Effector CD8-positive, alpha-beta T cell (primary cell): ENCODE data around the gene SPHK1.
"Not testable (repeated sequence)": the region's sequence is repeated elsewhere in the genome, so short reads cannot be mapped to it uniquely, and the experiment has no call there.

Source experiments
- DNase-seq: peaks from one replicate; lab custom pipeline; 2025; lab: John Stamatoyannopoulos, UW
- total RNA-seq, 4 experiments: gene quantifications; one replicate each; lab custom pipeline; 2026; lab: John Stamatoyannopoulos, UW

Gene SPHK1
- 2.9 to 33.1 (median 9.4) reads per million in 4 experiments for total RNA-seq

- no peak for DNase-seq
Observed at GRCh38 chr17:76384222-76384986, at the start of gene SPHK1. TSS of gene SPHK1 (plus strand) at chr17:76384609. CDS start at chr17:76385645, 1,036 bp downstream.

GRCh38 chr17:76335716-76336381 lies 48.6 kb upstream of the SPHK1 start:
- DNase-seq = no peak

- DNase-seq = no peak
Observed at GRCh38 chr17:76336756-76337412, 47.5 kb upstream of the SPHK1 start.

GRCh38 chr17:76337413-76337777 lies 47.0 kb upstream of the SPHK1 start:
- no peak for DNase-seq

GRCh38 chr17:76341301-76341700 lies 43.1 kb upstream of the SPHK1 start:
- no peak for DNase-seq

GRCh38 chr17:76343106-76343505 lies 41.3 kb upstream of the SPHK1 start:
- no peak for DNase-seq

- no peak for DNase-seq
Observed at GRCh38 chr17:76345377-76345974, 38.9 kb upstream of the SPHK1 start.

GRCh38 chr17:76346936-76347335 lies 37.5 kb upstream of the SPHK1 start:
- not testable (repeated sequence) for DNase-seq

GRCh38 chr17:76350463-76350862 lies 33.9 kb upstream of the SPHK1 start:
- DNase-seq = no peak

GRCh38 chr17:76351526-76352071 lies 32.8 kb upstream of the SPHK1 start:
- DNase-seq = no peak

- DNase-seq = no peak
Observed at GRCh38 chr17:76353004-76353598, 31.3 kb upstream of the SPHK1 start.

GRCh38 chr17:76353599-76354316 lies 30.7 kb upstream of the SPHK1 start, which contains the start of gene PRPSAP1:
TSS of gene PRPSAP1 (minus strand) at chr17:76353916. CDS start at chr17:76353703, 213 bp downstream.
- peak; percentile 60 for DNase-seq

GRCh38 chr17:76354317-76354729 lies 30.1 kb upstream of the SPHK1 start:
- peak; percentile 20 for DNase-seq

GRCh38 chr17:76354747-76355310 lies 29.6 kb upstream of the SPHK1 start:
- DNase-seq = no peak

- no peak for DNase-seq
Observed at GRCh38 chr17:76356803-76357456, 27.5 kb upstream of the SPHK1 start.

GRCh38 chr17:76357597-76358158 lies 26.7 kb upstream of the SPHK1 start:
- DNase-seq = no peak

- DNase-seq = no peak
Observed at GRCh38 chr17:76359375-76359774, 25.0 kb upstream of the SPHK1 start.

GRCh38 chr17:76359776-76360175 lies 24.6 kb upstream of the SPHK1 start:
- not testable (repeated sequence) for DNase-seq

GRCh38 chr17:76360461-76360860 lies 23.9 kb upstream of the SPHK1 start:
- no peak for DNase-seq
